GM21619 (cell line): ENCODE data around the gene ZNF189.
A peak's percentile ranks its signal among the peaks of the same experiment; 100 is the strongest.
"Not testable (repeated sequence)": the region's sequence is repeated elsewhere in the genome, so short reads cannot be mapped to it uniquely, and the experiment has no call there.

Source experiments
- ATAC-seq: cut with Tn5 transposase; IDR thresholded peaks from one replicate; pipeline ENCODE4 v1.9.1; 2021; ENCODE audit not compliant: unreplicated experiment

The ZNF189 gene

GRCh38 chr9:101376111-101376848 lies 22.4 kb upstream of the ZNF189 start:
- no peak for ATAC-seq

GRCh38 chr9:101380295-101380694 lies 18.4 kb upstream of the ZNF189 start:
- ATAC-seq = no peak

GRCh38 chr9:101381118-101381517 lies 17.5 kb upstream of the ZNF189 start:
- no peak for ATAC-seq

- no peak for ATAC-seq
Observed at GRCh38 chr9:101381833-101382342, 16.8 kb upstream of the ZNF189 start.

GRCh38 chr9:101383361-101383760 lies 15.3 kb upstream of the ZNF189 start:
- ATAC-seq = no peak

GRCh38 chr9:101384873-101385536 lies 13.6 kb upstream of the ZNF189 start, which contains the start of gene BAAT:
BAAT (minus strand) TSS chr9:101385006; CDS start chr9:101371404, 13,602 bp downstream.
- ATAC-seq = not testable (repeated sequence)

GRCh38 chr9:101387871-101388506 lies 10.7 kb upstream of the ZNF189 start:
- ATAC-seq = peak; percentile 81

GRCh38 chr9:101388507-101388993 lies 10.1 kb upstream of the ZNF189 start:
- no peak for ATAC-seq

- ATAC-seq = no peak
Observed at GRCh38 chr9:101393135-101393534, 5.5 kb upstream of the ZNF189 start.

- ATAC-seq = no peak
Observed at GRCh38 chr9:101394687-101395086, 4.0 kb upstream of the ZNF189 start.

- no peak for ATAC-seq
Observed at GRCh38 chr9:101397746-101398067, 944 bp upstream of the ZNF189 start.

GRCh38 chr9:101398930-101399642 lies 435 bp downstream of the ZNF189 start:
- peak; percentile 5 for ATAC-seq

GRCh38 chr9:101399643-101399970 lies 956 bp downstream of the ZNF189 start:
- no peak for ATAC-seq

- no peak for ATAC-seq
Observed at GRCh38 chr9:101400120-101400519, 1.5 kb downstream of the ZNF189 start.

GRCh38 chr9:101403516-101404285 lies 5.0 kb downstream of the ZNF189 start:
- ATAC-seq = no peak

- no peak for ATAC-seq
Observed at GRCh38 chr9:101408374-101409078, 9.9 kb downstream of the ZNF189 start.

- no peak for ATAC-seq
Observed at GRCh38 chr9:101409079-101409477, 10.4 kb downstream of the ZNF189 start.

- ATAC-seq = no peak
Observed at GRCh38 chr9:101414839-101415238, 16.2 kb downstream of the ZNF189 start.

- ATAC-seq = no peak
Observed at GRCh38 chr9:101415578-101415977, 16.9 kb downstream of the ZNF189 start.

GRCh38 chr9:101417389-101417788 lies 18.7 kb downstream of the ZNF189 start:
- ATAC-seq = no peak
